HG03460 (cell line): ENCODE data around the gene TMEM164.
A peak's percentile ranks its signal among the peaks of the same experiment; 100 is the strongest.

Experiments used
- ATAC-seq: cut with Tn5 transposase; IDR thresholded peaks from one replicate; pipeline ENCODE4 v1.9.1; 2021; ENCODE audit not compliant: unreplicated experiment

TMEM164 gene

DNA sequence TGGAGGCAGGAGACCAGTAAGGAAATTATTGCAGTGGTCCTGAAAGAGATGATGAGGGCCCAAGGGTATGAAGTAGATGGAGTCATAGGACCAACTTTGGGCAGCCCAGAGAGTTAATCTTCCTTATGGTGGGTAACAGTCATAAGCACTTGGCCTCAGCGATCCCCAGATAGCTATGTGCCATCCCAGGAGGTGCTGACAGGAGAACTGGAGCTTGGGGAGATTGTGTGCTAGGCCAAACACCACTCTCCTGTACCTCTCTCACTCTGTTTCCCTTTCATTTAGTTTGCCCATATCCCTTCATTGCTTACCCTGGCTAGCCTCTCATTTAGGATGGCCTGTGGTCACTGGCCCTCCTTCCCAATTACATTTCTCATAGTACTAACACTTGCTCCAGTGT, 60.0 kb downstream of the TMEM164 start:
- no peak for ATAC-seq

DNA sequence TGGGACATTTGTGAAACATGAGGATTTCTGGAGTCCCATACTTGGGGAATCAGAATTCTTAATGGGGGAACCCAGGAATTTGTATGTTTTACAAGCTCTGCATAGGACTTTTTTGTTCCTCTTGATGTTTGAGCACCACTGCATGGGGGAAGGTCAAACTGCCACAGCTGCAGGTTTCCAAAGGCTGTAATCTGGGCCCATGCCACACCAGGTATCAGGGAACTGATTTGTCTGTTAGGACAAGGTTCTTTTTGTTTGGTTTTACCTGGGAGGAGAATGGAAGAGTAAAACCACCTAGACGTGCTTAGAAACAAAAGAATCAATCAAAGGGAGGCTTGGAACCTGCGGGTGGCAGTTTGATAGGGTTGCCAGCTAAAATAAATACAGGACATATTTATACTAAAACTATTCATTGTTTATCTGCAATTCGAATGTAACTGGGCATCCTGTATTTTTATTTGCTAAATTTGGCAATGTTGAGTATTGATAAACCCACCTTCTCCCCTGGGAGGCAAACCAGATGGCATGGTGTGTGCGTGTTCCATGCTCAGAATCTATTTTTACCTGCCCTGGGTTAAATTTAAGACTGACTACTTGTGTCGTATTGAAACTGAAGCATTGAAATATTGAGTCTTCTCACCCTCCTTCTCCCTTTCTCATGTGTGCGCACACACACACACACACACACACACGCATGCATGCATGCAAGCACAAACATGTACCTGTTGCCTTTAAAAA, 63.7 kb downstream of the TMEM164 start:
- no peak for ATAC-seq

DNA sequence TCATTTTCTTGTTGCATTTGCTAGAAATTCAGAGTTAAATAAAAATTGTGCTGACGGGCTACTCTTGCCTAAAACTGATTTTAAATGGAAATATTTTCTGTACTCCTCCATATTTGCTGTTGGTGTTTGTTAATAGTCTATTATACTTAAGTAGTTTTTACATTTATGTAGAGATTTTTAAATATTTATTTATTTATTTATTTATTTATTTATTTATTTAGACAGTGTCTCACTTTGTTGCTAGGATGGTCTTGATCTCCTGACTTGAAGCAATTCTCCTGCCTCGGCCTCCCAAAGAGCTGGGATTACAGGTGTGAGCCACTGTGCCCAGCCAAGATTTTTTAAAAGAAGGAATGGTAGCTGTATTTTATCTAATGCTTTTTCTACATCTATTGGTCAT, 68.1 kb downstream of the TMEM164 start:
- ATAC-seq: no peak

DNA sequence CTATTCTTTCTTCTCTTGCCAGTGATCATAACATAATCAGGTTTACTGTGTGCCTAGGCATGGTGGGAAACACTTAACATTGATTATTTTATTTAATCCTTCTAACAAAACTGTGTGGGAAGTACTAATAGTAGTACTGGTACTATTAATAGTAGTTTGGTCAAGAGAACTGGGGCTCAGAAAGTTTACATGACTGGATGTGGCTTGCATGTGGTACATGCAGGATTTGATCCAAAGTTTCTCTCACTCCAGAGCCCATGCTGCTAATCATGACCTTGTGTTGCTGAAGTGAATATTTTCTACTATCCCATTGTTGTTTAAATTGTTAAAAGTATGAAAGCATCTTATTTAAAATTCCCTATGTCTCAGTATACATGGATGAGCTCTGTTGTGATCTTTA, 78.4 kb downstream of the TMEM164 start:
- no peak for ATAC-seq

DNA sequence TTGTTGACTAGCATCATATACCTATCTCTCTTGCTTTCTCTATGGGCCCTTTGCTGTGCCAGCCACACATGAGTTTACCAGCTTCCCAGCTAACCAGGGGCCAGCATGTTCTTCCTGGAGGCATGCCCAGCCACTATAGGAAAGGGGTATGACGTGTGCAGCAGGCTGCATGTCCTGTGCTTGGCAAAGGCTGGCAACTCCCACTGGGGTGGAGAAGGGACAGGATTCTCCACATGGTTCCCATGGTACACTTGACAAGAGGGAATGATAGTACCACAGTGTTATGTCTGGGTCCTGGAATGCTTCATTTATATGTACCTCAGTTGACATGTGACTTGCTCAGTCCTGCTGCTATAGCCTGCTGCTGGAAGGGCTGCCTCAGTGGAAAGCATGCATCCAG, 78.8 kb downstream of the TMEM164 start:
- ATAC-seq: no peak

DNA sequence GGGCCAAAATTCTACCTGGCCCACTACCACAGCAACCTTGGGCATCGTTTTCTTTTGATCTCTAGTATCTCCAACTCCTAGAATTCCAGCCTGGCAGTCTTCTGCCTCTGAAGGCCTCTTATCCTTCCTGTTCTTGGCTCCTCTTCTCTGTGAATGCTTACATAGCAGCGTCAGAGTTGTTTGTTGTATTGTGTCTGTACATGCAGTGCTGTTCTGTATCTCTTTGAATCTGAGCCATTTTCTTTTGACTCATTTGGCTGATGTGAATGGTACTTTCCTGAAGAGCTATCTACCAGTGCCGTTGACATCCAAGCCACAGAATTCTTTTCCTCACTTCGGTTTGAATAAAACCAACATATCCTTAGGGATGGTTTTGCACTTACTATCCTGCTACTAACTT, 79.2 kb downstream of the TMEM164 start:
- no peak for ATAC-seq

DNA sequence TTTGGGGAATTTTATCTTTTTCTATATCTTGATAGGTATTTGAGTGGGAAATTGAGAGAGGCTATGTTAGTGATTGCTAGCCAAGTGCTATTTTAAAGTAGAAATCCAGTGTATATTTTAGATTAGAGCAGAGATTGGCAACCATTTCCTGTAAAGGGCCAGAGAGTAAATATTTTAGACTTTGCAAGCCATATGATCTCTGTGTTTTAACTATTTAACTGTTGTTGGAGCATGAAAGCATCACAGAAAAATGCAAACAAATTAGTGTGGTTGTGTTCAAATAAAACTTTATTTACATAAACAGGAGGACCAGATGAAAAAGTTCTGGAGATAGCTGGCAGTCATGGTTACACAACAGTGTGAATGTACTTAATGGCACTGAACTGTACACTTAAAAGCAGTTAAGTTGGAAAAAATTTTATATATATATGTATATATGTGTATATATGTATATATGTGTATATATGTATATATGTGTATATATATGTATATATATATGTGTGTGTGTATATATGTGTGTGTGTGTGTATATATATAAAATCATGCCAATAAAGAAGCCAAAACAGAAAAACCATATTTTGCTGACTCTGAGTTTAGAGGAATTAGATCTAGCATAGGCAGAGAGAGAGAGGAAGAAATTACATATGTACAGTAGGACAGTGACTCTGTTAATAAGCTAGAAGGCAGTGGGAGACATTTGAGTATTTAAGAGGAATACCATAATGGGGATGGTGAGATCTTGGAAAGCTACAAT, 83.4 kb downstream of the TMEM164 start:
- ATAC-seq: no peak

DNA sequence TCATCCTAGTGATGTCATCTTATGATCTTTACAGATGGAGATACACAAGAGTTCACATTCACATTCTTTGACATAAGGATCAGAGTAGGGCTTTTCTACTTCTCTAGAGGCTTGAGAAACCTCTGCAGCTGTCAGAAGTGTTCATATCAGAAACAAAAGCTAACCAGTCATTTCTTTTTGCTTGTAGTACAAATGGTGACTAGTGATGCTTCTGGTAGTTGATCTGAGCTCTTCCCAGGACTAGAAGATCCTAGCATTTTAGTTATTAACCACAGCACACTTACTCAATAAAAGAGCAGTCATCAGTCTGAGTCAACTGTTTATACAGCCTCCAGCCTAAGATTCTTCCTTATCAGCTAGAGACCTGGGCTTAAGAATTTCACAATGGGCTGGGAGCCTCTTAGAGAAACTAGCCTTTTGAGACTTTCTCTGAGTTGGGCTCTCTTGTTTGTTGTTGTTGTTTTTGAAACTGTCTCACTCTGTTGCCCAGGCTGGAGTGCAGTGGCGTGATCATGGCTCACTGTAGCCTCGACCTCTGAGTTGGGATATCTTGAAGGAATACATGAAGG, 84.1 kb downstream of the TMEM164 start:
- ATAC-seq: no peak

DNA sequence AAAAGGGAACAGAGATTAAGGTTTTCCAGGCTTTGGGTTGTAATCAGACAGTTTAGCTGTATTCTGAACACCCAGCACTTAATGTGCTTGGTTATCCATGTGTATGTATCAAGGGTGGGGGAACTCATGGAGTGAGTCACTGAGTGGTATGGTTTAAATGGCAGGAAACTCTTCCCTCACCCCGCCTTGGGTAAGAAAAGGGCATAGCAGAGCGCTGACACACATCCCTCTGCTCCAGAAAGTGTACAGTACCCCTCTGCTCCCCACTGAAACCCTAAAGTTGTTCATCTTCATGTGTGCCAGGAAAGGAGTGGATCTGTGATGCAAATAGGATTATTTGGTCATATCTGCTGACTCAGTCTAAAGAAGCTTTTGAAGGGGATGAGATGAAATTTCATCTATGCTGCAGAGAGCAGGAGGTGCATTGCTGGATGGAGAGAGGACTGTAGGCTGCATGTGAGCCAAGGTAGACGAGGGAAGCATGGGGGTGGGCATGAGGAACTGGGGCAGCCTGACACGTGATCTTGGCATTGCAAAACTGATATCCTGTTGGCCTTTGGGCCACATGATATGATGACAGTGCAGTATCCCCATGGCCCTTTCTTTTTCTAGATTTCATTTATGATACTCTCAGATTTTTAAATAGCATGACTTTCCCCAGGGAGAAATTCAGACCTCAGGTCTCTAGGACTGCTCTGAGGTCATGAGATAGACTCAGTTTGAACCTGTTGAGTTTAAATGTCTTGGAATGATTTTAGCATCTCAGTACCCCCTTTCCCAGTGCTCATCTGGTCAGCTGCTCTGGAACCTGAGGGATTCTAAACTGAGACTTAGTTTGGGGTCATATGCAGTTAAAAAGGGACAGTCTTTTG, 84.8 kb downstream of the TMEM164 start:
- no peak for ATAC-seq

DNA sequence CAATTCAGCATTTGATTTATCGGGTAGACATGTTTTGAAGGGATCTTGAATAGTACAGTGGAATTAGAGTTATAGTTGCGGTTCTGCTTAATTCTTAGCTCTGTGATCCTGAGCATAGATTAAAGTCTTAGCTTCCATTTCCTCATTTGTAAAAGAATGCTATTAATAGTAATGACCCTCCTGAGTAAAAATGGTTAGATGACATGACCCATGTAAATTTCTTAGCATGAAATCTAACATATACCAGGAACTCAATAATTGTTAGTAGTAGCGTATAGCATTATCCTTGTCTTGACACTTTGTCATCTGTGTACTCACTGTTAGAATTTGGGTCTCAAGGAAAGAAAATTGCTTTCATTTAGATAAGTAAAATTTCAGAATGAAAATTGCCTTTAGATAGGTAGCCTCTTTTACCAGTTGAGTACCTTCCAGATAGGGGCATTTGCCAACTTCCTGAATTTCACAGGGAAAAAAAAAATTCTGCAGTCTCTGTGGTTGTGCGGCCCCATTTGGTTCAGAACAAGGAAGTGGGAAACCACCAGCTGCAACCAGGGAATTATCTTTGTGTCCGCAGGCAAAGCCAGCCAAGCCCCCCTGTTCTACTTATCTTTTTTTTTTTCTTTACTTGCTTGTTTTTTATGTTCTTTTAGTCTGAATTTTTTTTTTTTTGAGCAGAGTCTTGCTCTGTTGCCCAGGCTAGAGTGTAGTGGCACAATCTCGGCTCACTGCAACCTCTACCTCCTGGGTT, 86.9 kb downstream of the TMEM164 start:
- ATAC-seq: no peak

DNA sequence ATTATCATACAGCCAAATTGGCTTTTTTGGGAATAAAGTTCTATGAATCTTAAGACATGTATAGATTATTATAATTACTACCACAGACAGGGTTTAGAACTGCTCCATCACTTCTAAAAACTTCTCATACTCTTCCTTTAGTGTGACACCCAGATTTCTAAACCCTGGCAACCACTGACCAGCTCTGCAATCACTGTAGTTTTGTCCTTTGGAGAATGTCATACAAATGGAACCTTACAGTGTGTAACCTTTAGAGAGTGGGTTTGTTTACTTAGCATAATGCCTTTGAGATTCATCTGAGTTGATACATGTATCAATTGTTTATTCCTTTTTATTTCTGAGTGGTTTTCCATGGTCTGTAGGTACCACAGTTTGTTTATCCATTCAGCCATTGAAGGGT, 95.0 kb downstream of the TMEM164 start:
- no peak for ATAC-seq

DNA sequence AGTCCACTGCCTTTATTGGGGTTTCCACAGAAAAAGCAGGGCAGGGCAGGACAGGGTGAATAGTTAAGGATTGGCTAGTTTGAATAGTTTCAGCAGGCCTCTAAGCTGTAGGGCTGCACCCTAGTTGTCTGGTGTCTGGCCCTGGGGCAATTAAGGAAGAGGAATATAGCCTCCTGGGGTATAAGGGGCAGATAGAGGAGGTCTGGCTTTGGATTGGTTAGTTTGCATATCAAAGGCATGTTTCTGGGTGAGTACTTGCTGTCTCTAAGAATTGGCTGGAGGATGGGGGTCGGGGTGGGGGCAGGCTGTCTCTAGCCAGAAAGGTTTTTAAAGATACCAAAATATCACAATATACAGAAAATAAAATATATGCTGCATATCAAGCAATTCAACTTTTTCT, 100.4 kb downstream of the TMEM164 start:
- ATAC-seq: no peak

DNA sequence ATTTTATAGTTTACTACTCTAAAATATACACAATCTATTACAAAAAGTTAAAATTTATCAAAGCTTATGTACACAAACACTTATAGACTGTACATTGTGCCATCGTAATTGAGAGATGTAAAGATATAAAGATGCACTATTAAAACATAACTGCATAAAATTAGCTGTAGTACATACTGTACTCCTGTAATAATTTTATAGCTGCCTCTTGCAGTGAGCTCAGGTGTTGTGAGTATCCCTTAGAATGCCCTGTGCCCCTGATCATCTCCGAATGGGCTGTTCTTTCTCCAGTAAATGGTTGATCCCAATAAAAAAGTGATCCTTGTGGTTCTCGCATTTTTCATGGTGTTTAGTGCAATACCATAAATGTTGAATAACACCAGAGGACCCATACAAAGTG, 101.2 kb downstream of the TMEM164 start:
- ATAC-seq: no peak

DNA sequence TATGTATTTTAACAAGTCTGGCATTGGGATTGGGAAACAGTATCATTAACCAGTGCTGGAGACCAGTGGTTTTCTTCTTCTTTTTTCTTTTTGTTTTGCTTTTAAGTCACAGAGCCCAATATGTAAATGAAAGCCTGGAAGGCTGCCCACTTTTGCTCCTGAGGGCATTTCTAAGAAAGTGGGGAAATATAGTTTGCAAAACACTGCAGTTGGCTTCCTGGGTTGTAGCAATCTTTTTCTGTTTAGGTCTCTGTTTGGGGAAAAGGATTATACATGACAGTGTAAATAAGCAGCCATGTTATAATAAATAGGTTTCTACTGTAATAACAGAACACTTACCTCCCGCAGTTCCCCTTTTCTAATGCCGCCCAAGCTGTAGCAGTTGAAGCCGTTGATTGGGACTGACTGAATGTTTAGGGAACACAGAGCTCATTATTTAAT, 105.5 kb downstream of the TMEM164 start:
- ATAC-seq: peak; percentile 50

DNA sequence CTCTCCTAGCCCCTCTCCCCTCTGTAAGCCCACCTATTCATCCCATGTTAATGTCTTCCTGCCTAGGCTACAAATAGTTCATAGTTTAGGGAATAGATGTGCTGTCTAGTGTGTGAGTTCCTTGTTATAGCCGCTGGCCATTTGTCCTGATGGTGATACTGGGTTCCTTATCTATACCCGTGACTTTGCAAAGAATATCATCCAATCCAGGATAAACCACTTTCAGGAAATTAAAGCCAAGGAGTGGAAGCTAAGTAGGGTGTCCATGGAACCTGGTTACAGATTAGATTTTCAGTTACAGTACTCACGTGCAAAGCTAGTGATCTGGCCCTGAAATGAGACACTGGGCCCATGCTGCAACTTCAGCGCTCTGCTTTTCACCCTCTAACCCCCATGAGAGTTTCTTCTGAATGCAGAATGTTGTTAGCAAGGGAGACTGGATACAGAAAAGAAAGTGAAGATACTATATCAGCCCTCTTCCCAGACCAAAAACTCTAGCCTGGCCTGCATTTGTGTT, 111.4 kb downstream of the TMEM164 start:
- no peak for ATAC-seq

DNA sequence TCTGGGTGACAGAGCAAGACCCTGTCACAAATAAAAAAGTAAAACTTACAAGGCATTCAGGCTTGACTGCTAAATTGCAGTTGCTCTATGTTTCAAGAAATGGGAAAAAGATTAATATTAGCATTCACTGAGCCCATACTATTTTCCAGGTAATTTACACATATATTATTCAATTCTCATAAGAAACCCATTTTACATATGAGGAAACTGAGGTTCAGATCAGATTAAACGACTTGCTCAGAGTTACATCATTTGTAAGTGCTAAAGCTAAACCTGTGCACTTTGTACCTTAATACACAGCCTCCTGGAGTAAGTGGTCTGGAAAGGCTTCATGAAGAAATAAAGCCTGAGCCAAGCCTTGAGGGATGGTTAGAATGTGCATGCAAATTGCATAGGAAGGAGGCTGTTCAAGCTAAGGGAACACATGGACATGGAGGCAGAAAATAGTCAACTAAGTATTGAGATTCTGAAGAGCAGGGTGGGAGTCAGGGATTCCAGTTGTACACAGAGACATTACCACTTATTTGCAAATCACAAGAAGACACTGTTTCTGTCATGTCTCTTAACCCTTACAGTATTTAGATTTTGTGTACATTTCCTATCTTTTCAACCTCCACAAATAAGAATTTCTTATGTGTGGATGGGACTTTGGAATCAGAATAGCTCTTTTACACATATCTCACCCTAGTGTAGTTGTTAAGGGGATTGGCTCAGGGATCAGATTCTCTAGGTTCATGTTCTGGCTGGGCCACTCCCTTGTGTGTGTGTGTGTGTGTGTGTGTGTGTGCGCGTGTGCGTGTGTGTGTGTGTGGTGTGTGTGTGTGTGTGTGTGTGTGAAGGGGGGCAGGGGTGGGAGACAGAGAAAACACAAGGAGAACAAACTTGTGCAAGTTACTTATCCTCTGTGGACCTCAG, 113.4 kb downstream of the TMEM164 start:
- no peak for ATAC-seq

DNA sequence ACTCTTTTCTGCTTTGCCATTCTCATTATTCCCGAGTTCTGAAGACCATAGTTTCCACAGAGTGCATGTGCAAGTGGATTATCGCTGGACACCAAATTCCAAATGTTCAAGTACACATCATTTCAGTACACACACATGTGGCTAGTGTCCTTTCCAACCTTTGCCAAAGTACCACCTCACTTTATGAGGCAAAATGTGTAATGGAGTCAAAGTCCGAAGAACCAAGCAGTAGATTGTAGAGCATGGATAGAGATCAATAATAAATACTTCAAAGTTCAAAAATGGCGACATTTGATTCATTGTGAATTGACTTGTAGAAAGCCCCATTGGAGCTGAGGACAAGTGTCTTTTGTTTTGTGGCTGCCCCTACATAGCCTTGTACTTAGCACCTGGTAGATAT, 115.6 kb downstream of the TMEM164 start:
- ATAC-seq: no peak

DNA sequence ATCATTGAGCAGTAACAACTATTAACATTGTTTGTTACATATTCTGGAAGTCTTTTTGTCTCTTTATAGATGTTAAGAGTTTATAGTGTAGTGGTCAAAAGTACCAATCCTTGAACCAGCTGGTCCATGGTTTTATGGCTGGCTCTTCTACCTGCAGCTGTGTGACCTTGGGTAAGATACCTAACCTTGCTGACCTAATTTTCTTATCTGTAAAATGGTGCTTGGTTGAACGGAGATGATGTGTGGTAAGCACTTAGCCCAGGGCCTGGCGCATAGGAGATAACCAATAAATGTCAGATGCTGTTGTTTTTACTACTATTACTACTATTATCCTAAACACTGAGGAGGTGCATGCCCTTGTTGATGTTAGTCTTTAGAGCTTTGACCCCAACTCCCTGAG, 116.6 kb downstream of the TMEM164 start:
- no peak for ATAC-seq

DNA sequence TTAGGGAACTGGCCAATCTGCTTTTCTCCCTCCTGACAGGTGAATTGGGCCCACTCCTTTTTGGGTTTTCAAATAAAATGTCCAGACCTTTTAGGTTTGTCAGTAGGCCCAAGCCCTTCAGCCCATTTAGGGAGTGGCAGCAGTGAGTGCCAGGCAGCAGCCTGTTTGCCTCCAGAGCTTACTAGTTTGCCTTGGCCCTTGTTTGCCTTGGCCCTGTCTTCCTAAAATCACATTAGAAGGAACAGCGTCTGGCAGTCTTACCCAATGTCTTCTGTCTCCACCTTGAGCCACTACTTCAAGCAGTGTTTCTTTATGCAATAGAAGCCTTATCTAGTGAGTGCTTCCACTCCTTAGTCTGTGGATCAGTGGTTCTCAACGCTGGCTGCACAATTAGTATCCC, 117.1 kb downstream of the TMEM164 start:
- ATAC-seq: no peak
